ENCODE data around the gene CHST2. TPM values are rescaled to one million over a fixed set of nuclear protein-coding genes. Genes with fewer than 3 reads are reported as not detected.

CHST2 gene
- total RNA-seq, 1 donor from 2014 or later: 17.5 TPM

DNA sequence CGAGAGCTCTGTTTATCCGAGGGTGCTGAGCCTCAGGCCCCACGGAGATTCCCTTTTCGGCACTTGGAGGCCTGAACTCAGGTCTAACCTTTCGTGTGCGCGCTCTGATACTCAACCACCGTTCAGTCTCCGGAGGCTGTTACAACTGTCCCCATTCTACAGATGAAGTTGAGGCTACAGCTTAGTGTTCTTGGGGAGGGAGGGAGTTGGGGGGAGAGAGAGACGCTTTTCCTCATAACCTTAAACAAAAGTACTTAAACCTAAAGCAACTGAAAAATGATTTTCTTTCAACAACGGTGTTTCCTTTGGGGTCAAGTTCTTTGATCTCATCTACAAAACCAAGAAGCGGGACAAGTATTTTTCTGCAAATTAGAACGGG is 952 bp upstream of the CHST2 start:
- TF ChIP-seq, protein P1, sequence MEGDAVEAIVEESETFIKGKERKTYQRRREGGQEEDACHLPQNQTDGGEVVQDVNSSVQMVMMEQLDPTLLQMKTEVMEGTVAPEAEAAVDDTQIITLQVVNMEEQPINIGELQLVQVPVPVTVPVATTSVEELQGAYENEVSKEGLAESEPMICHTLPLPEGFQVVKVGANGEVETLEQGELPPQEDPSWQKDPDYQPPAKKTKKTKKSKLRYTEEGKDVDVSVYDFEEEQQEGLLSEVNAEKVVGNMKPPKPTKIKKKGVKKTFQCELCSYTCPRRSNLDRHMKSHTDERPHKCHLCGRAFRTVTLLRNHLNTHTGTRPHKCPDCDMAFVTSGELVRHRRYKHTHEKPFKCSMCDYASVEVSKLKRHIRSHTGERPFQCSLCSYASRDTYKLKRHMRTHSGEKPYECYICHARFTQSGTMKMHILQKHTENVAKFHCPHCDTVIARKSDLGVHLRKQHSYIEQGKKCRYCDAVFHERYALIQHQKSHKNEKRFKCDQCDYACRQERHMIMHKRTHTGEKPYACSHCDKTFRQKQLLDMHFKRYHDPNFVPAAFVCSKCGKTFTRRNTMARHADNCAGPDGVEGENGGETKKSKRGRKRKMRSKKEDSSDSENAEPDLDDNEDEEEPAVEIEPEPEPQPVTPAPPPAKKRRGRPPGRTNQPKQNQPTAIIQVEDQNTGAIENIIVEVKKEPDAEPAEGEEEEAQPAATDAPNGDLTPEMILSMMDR (conservative IDR thresholded peaks at IDR 0.05): no peak
- DNase-seq (ENCODE audit: extremely low spot score, unreplicated experiment): no peak
- no peaks in the 10 kb centered on the region for H3K36me3 Mint-ChIP-seq
- peak overlapping the region; percentile 29 for H3K27ac Mint-ChIP-seq
- H3K4me1 Mint-ChIP-seq (ENCODE audit: unreplicated experiment): peaks cover 13% of the 10 kb centered on the region
- H3K4me3 Mint-ChIP-seq: peak overlapping the region; percentile 89
- H3K27me3 Mint-ChIP-seq: peaks cover 64% of the 10 kb centered on the region
- H3K9me3 Mint-ChIP-seq: no peaks in the 10 kb centered on the region

DNA sequence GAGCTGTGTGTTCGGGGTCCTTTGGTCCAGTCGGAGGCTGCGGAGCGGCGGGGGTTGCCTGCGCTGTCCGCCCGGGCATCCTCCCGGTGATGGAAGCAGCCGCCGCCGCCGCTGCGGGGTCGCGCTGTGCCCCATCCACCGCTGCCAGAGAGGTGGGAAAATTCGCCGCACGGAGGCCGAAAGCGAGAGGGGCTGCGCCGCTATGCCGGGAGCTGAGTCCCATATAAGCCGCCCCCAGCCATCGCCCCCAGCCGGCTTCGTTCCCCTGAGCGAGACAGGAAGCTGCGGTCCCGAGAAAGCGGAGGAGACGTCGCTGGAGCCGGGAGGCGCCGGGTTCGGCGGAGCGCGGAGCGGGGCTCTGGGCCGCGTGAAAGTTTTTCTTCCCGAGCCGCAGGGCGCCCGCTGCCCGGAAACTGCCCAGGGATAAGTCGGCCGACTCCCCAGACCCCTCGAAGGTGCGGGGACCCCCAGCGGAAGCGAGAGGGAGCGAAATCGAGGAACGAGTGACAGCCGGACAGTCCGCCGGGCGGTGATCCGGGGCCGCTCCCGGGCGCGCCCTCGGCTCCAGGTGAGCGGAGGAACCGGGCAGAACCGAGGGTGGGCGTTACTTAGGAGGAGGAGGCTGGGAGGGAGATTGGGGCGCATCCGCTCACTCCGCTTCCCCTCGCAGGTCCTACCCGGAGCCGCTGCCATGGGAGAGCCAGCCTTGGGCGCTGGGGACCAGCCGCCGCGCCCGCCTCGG is 574 bp downstream of the CHST2 start:
- H3K27me3 Mint-ChIP-seq: peaks cover 62% of the 10 kb centered on the region
- no peaks in the 10 kb centered on the region for H3K9me3 Mint-ChIP-seq
- H3K36me3 Mint-ChIP-seq: no peaks in the 10 kb centered on the region
- peak; percentile 72 for DNase-seq (ENCODE audit: extremely low spot score, unreplicated experiment)
- TF ChIP-seq, protein P1 (conservative IDR thresholded peaks at IDR 0.05): peak; percentile 45
- peak overlapping the region; percentile 85 for H3K4me3 Mint-ChIP-seq
- peaks cover 24% of the 10 kb centered on the region for H3K4me1 Mint-ChIP-seq (ENCODE audit: unreplicated experiment)
- H3K27ac Mint-ChIP-seq: no peak overlapping the region

DNA sequence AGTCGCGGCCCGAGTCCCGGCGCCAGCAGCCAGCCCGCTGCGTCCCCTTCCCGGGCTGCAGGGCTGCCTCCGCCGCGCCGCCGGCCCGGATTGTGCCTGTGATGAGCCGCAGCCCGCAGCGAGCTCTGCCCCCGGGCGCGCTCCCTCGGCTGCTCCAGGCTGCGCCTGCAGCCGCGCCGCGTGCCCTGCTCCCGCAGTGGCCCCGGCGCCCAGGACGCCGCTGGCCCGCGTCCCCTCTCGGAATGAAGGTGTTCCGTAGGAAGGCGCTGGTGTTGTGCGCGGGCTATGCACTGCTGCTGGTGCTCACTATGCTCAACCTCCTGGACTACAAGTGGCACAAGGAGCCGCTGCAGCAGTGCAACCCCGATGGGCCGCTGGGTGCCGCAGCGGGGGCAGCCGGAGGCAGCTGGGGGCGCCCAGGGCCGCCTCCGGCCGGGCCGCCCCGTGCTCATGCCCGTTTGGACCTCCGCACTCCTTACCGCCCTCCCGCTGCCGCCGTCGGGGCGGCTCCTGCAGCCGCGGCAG is 1.2 kb downstream of the CHST2 start:
- Mint-ChIP-seq H3K4me1 (ENCODE audit: unreplicated experiment) (peaks cover 29% of the 10 kb centered on the region), H3K4me3 (no peak overlapping the region), H3K36me3 (no peaks in the 10 kb centered on the region), H3K27ac (no peak overlapping the region), H3K9me3 (no peaks in the 10 kb centered on the region), H3K27me3 (peaks cover 61% of the 10 kb centered on the region)
- DNase-seq (ENCODE audit: extremely low spot score, unreplicated experiment): peak; percentile 70
- TF ChIP-seq, protein P1 (conservative IDR thresholded peaks at IDR 0.05): no peak

DNA sequence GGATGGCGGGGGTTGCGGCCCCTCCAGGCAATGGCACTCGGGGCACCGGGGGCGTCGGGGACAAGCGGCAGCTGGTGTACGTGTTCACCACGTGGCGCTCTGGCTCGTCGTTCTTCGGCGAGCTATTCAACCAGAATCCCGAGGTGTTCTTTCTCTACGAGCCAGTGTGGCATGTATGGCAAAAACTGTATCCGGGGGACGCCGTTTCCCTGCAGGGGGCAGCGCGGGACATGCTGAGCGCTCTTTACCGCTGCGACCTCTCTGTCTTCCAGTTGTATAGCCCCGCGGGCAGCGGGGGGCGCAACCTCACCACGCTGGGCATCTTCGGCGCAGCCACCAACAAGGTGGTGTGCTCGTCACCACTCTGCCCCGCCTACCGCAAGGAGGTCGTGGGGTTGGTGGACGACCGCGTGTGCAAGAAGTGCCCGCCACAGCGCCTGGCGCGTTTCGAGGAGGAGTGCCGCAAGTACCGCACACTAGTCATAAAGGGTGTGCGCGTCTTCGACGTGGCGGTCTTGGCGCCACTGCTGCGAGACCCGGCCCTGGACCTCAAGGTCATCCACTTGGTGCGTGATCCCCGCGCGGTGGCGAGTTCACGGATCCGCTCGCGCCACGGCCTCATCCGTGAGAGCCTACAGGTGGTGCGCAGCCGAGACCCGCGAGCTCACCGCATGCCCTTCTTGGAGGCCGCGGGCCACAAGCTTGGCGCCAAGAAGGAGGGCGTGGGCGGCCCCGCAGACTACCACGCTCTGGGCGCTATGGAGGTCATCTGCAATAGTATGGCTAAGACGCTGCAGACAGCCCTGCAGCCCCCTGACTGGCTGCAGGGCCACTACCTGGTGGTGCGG is 1.9 kb downstream of the CHST2 start:
- DNase-seq (ENCODE audit: extremely low spot score, unreplicated experiment): peak; percentile 71
- TF ChIP-seq, protein P1 (conservative IDR thresholded peaks at IDR 0.05): peak; percentile 56
- Mint-ChIP-seq H3K36me3 (no peaks in the 10 kb centered on the region), H3K4me3 (peak overlapping the region; percentile 72), H3K27ac (no peak overlapping the region), H3K27me3 (peaks cover 61% of the 10 kb centered on the region), H3K9me3 (no peaks in the 10 kb centered on the region), H3K4me1 (ENCODE audit: unreplicated experiment) (peaks cover 33% of the 10 kb centered on the region)

DNA sequence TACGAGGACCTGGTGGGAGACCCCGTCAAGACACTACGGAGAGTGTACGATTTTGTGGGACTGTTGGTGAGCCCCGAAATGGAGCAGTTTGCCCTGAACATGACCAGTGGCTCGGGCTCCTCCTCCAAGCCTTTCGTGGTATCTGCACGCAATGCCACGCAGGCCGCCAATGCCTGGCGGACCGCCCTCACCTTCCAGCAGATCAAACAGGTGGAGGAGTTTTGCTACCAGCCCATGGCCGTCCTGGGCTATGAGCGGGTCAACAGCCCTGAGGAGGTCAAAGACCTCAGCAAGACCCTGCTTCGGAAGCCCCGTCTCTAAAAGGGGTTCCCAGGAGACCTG is 2.5 kb downstream of the CHST2 start:
- DNase-seq (ENCODE audit: extremely low spot score, unreplicated experiment): no peak
- Mint-ChIP-seq H3K36me3 (no peaks in the 10 kb centered on the region), H3K9me3 (no peaks in the 10 kb centered on the region), H3K27ac (no peak overlapping the region), H3K27me3 (peaks cover 59% of the 10 kb centered on the region), H3K4me3 (peak overlapping the region; percentile 41), H3K4me1 (ENCODE audit: unreplicated experiment) (peaks cover 35% of the 10 kb centered on the region)
- TF ChIP-seq, protein P1 (conservative IDR thresholded peaks at IDR 0.05): no peak

All from type B pancreatic cell (in vitro differentiated cells).